H9 (cell line): ENCODE results near the gene ACTN4. TPM values are rescaled to one million over a fixed set of nuclear protein-coding genes. Genes with fewer than 3 reads are reported as not detected.

Experiments used
- DNase-seq: peaks from one replicate; pipeline ENCODE4 v3.0.0-alpha.2; 2017
- H2AFZ ChIP-seq: one replicate; pipeline ENCODE4 v1.6.1; 2013; ENCODE audit warnings: mild to moderate bottlenecking, low read length, control low read depth, moderate library complexity
- H2AK5ac ChIP-seq: 2 replicates; pipeline ENCODE4 v1.6.1; 2013; ENCODE audit warnings: low read length, control low read depth, mixed read lengths; ENCODE audit not compliant: insufficient read length
- H2BK120ac ChIP-seq: one replicate; pipeline ENCODE4 v1.6.1; 2013; ENCODE audit warnings: low read depth, mild to moderate bottlenecking, low read length, control low read depth, inconsistent platforms; ENCODE audit not compliant: poor library complexity, severe bottlenecking
- H2BK12ac ChIP-seq: 2 replicates; pipeline ENCODE4 v1.6.1; 2013; ENCODE audit warnings: low read length, control low read depth, mixed read lengths, low read depth; ENCODE audit not compliant: insufficient read length
- H2BK15ac ChIP-seq: 2 replicates; pipeline ENCODE4 v1.6.1; 2013; ENCODE audit warnings: low read depth, low read length, control low read depth
- H2BK20ac ChIP-seq: one replicate; pipeline ENCODE4 v1.6.1; 2013; ENCODE audit warnings: low read depth, mild to moderate bottlenecking, low read length, control low read depth, inconsistent platforms; ENCODE audit not compliant: poor library complexity, severe bottlenecking
- H2BK5ac ChIP-seq: 2 replicates; pipeline ENCODE4 v1.6.1; 2013; ENCODE audit warnings: low read length, control low read depth, mixed read lengths; ENCODE audit not compliant: insufficient read length
- H3K14ac ChIP-seq: 2 replicates; pipeline ENCODE4 v1.6.1; 2013; ENCODE audit warnings: low read length, control low read depth; ENCODE audit not compliant: insufficient read depth
- H3K18ac ChIP-seq: 2 replicates; pipeline ENCODE4 v1.6.1; 2013; ENCODE audit warnings: low read depth, mild to moderate bottlenecking, mixed read lengths, low read length, control low read depth; ENCODE audit not compliant: insufficient read length
- H3K23ac ChIP-seq: 2 replicates; pipeline ENCODE4 v1.6.1; 2013; ENCODE audit warnings: low read length, control low read depth, mixed read lengths, low read depth; ENCODE audit not compliant: insufficient read length
- H3K23me2 ChIP-seq: 2 replicates; pipeline ENCODE4 v1.6.1; 2013; ENCODE audit warnings: low read depth, mild to moderate bottlenecking, mixed read lengths, low read length, control low read depth; ENCODE audit not compliant: insufficient read length, poor library complexity, severe bottlenecking
- H3K27ac ChIP-seq: 2 replicates; pipeline ENCODE4 v1.5.1; 2013; ENCODE audit warnings: low read length, control low read depth, mixed read lengths, low read depth; ENCODE audit not compliant: insufficient read length
- H3K27me3 ChIP-seq: 2 replicates; pipeline ENCODE4 v1.6.1; 2013; ENCODE audit warnings: low read length, control low read depth, inconsistent platforms; ENCODE audit not compliant: insufficient read depth
- H3K4ac ChIP-seq: 2 replicates; pipeline ENCODE4 v1.6.1; 2013; ENCODE audit warnings: low read depth, mild to moderate bottlenecking, control low read depth, inconsistent platforms, low read length, moderate library complexity
- H3K4me1 ChIP-seq: 2 replicates; pipeline ENCODE4 v1.6.1; 2013; ENCODE audit warnings: low read length, control low read depth, inconsistent platforms; ENCODE audit not compliant: insufficient read depth
- H3K4me2 ChIP-seq: 2 replicates; pipeline ENCODE4 v1.6.1; 2013; ENCODE audit warnings: low read length, control low read depth, mixed read lengths; ENCODE audit not compliant: insufficient read length, insufficient read depth
- H3K56ac ChIP-seq: 2 replicates; pipeline ENCODE4 v1.6.1; 2013; ENCODE audit warnings: low read depth, mild to moderate bottlenecking, mixed read lengths, low read length, control low read depth; ENCODE audit not compliant: insufficient read length
- H3K79me1 ChIP-seq: 2 replicates; pipeline ENCODE4 v1.6.1; 2013; ENCODE audit warnings: low read depth, mild to moderate bottlenecking, moderate library complexity, low read length, control low read depth, inconsistent platforms; ENCODE audit not compliant: insufficient read depth, poor library complexity, severe bottlenecking
- H3K79me2 ChIP-seq: 2 replicates; pipeline ENCODE4 v1.6.1; 2013; ENCODE audit warnings: low read length, control low read depth, inconsistent platforms; ENCODE audit not compliant: insufficient read depth
- H3K9ac ChIP-seq: 2 replicates; pipeline ENCODE4 v1.6.1; 2013; ENCODE audit warnings: low read length, control low read depth, mixed read lengths; ENCODE audit not compliant: insufficient read length; ENCODE audit errors: extremely low read depth
- H3K9me3 ChIP-seq: one replicate; pipeline ENCODE4 v1.6.1; 2013; ENCODE audit warnings: low read depth, low read length, inconsistent platforms; ENCODE audit not compliant: control insufficient read depth
- H3T11ph ChIP-seq: one replicate; pipeline ENCODE4 v1.6.1; 2013; ENCODE audit warnings: mild to moderate bottlenecking, low read length, control low read depth, inconsistent platforms
- H4K20me1 ChIP-seq: one replicate; pipeline ENCODE4 v1.6.1; 2013; ENCODE audit not compliant: control insufficient read depth, insufficient read length, insufficient read depth
- H4K5ac ChIP-seq: 2 replicates; pipeline ENCODE4 v1.6.1; 2013; ENCODE audit warnings: low read depth, mild to moderate bottlenecking, mixed read lengths, low read length, control low read depth; ENCODE audit not compliant: insufficient read length
- H4K8ac ChIP-seq: replicated peaks from 2 replicates; pipeline ENCODE4 v1.6.1; 2013; ENCODE audit warnings: low read length, control low read depth, mixed read lengths, low read depth; ENCODE audit not compliant: insufficient read length
- H4K91ac ChIP-seq: 2 replicates; pipeline ENCODE4 v1.6.1; 2013; ENCODE audit warnings: low read depth, mild to moderate bottlenecking, moderate library complexity, mixed read lengths, low read length, control low read depth; ENCODE audit not compliant: insufficient read length
- H3K27ac Mint-ChIP-seq, 3 experiments: 2 replicates in 2 of 3; 3 replicates in 1 of 3; pipeline ENCODE4 v1.8.0; 2020 to 2021; ENCODE audit warnings: mixed read lengths in 3 of 3, mild to moderate bottlenecking in 1 of 3, moderate library complexity in 1 of 3
- H3K27me3 Mint-ChIP-seq: 2 replicates; pipeline ENCODE4 v1.8.0; 2021; ENCODE audit warnings: low read depth, mild to moderate bottlenecking, moderate library complexity, mixed read lengths
- H3K36me3 Mint-ChIP-seq, 3 experiments: 2 replicates in 2 of 3; 3 replicates in 1 of 3; pipeline ENCODE4 v1.8.0; 2020 to 2021; ENCODE audit warnings: low read depth in 3 of 3, mixed read lengths in 3 of 3; ENCODE audit not compliant: insufficient read depth in 1 of 3
- H3K4me1 Mint-ChIP-seq, 2 experiments: 2 replicates each; pipeline ENCODE4 v1.8.0; 2020; ENCODE audit warnings: mixed read lengths in 2 of 2
- H3K4me3 Mint-ChIP-seq, 2 experiments: 2 replicates in 1 of 2; 3 replicates in 1 of 2; pipeline ENCODE4 v1.8.0; 2020 to 2021; ENCODE audit warnings: mild to moderate bottlenecking in 2 of 2, mixed read lengths in 2 of 2, moderate library complexity in 1 of 2
- H3K9me3 Mint-ChIP-seq, 2 experiments: 2 replicates in 1 of 2; 3 replicates in 1 of 2; pipeline ENCODE4 v1.8.0; 2020; ENCODE audit warnings: mild to moderate bottlenecking in 2 of 2, mixed read lengths in 2 of 2, moderate library complexity in 1 of 2
- WGBS: extraction: QIAGEN DNeasy Blood & Tissue Kit; methylation state at CpG from one replicate; pipeline ENCODE4 v1.1.7; 2013; ENCODE audit warnings: missing lambda C conversion rate, low lambda C conversion rate, mixed read lengths; ENCODE audit not compliant: insufficient read length; ENCODE audit errors: extremely low coverage; 5-methylcytosine and 5-hydroxymethylcytosine counted together
- total RNA-seq: library from RNA; stranded (reverse); gene quantifications from 2 replicates; pipeline ENCODE4 v1.2.1, GENCODE V29; 2021
- TF ChIP-seq, protein P1 (sequence below): fragments of 200-600 bp; sonication (generic); conservative IDR thresholded peaks from 3 replicates; pipeline ENCODE4 v1.8.0; 2021; ENCODE audit warnings: antibody characterized with exemption, mild to moderate bottlenecking

The ACTN4 gene
- total RNA-seq, 1 experiment from 2014 or later = 369 TPM

GRCh38 chr19:38722947-38723605 is 75.6 kb downstream of the ACTN4 start:
- H3K14ac ChIP-seq = no peak overlapping the region
- Mint-ChIP-seq H3K4me3 (no peak overlapping the region), H3K27ac (no peak overlapping the region; a peak in 2 of 7 replicates), H3K27me3 (no peaks in the 10 kb centered on the region), H3K9me3 (no peaks in the 10 kb centered on the region), H3K36me3 (peaks cover 22 to 85% (median 82%) of the 10 kb centered on the region in 3 experiments; a peak in 6 of 7 replicates), H3K4me1 (peaks cover 0 to 4% of the 10 kb centered on the region in 2 experiments; a peak in 1 of 4 replicates)
- H2AK5ac ChIP-seq = no peak overlapping the region
- no peak overlapping the region for H3K18ac ChIP-seq
- H3K79me1 ChIP-seq = no peaks in the 10 kb centered on the region
- no CpG with 5 or more reads among the region's 10 CpGs for WGBS
- no peak overlapping the region for H2AFZ ChIP-seq
- H3K27me3 ChIP-seq = no peaks in the 10 kb centered on the region
- H2BK20ac ChIP-seq = no peak overlapping the region
- no peak overlapping the region for H3K9ac ChIP-seq
- TF ChIP-seq, protein P1, sequence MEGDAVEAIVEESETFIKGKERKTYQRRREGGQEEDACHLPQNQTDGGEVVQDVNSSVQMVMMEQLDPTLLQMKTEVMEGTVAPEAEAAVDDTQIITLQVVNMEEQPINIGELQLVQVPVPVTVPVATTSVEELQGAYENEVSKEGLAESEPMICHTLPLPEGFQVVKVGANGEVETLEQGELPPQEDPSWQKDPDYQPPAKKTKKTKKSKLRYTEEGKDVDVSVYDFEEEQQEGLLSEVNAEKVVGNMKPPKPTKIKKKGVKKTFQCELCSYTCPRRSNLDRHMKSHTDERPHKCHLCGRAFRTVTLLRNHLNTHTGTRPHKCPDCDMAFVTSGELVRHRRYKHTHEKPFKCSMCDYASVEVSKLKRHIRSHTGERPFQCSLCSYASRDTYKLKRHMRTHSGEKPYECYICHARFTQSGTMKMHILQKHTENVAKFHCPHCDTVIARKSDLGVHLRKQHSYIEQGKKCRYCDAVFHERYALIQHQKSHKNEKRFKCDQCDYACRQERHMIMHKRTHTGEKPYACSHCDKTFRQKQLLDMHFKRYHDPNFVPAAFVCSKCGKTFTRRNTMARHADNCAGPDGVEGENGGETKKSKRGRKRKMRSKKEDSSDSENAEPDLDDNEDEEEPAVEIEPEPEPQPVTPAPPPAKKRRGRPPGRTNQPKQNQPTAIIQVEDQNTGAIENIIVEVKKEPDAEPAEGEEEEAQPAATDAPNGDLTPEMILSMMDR = no peak
- H3K4me2 ChIP-seq = no peak overlapping the region
- no peak overlapping the region for H3K23ac ChIP-seq
- H3K23me2 ChIP-seq = no peaks in the 10 kb centered on the region
- no peak overlapping the region for H3K56ac ChIP-seq
- no peak overlapping the region for H2BK5ac ChIP-seq
- H2BK15ac ChIP-seq = no peak overlapping the region
- H3T11ph ChIP-seq = no peak overlapping the region
- no peak overlapping the region for H2BK12ac ChIP-seq
- H4K91ac ChIP-seq = no peak overlapping the region
- no peak overlapping the region for H2BK120ac ChIP-seq
- no peaks in the 10 kb centered on the region for H3K9me3 ChIP-seq
- no peak overlapping the region for H4K5ac ChIP-seq
- no peak for DNase-seq
- H3K27ac ChIP-seq = no peak overlapping the region
- no peaks in the 10 kb centered on the region for H3K79me2 ChIP-seq
- no peaks in the 10 kb centered on the region for H4K20me1 ChIP-seq
- no peak overlapping the region for H3K4ac ChIP-seq
- H3K4me1 ChIP-seq = no peaks in the 10 kb centered on the region
- H4K8ac ChIP-seq = no peak overlapping the region
